HG02973 (cell line): ENCODE results near the gene MAP3K14.

Source experiments
- ATAC-seq: cut with Tn5 transposase; IDR thresholded peaks from one replicate; pipeline ENCODE4 v1.9.1; 2021; ENCODE audit warnings: moderate library complexity; ENCODE audit not compliant: unreplicated experiment

Gene MAP3K14

GRCh38 chr17:45225051-45225700, 91.6 kb downstream of the MAP3K14 start:
- no peak for ATAC-seq

DNA sequence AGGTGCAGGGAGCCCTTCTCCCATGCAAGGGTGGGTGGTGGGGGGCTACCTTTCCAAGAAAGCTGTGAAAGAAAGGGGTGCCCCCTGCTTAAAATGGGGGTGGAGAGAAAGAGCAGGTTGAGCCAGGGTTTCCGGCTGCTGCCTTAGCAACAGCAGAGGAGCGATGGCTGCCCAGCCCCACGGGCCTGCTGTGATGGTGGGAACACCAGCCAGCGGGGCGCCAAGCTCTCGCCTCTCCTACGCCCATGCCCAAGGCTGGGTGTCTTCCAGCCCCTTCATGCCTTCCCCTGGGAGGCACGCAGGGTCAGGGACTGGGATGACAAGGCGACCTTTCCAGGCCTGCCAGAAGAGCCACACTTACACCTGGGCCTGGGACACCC, 92.2 kb downstream of the MAP3K14 start:
- no peak for ATAC-seq

GRCh38 chr17:45223539-45224528, 93.0 kb downstream of the MAP3K14 start:
- ATAC-seq, result no peak

GRCh38 chr17:45222996-45223538, 93.8 kb downstream of the MAP3K14 start:
- ATAC-seq, result no peak

- ATAC-seq, result no peak
Measured at GRCh38 chr17:45222289-45222995, 94.4 kb downstream of the MAP3K14 start.

DNA sequence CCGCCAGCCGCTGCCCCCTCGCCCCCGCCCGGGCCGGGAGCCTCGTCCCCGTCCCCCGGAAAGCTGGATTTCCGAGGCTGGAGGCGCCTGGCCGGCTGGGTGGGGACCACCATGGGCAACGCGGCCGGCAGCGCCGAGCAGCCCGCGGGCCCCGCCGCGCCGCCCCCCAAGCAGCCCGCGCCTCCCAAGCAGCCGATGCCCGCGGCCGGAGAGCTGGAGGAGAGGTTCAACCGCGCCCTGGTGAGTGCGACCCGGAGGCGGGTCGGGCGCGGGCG, 94.9 kb downstream of the MAP3K14 start:
- no peak for ATAC-seq

- ATAC-seq, result no peak
Measured at GRCh38 chr17:45221081-45222013, 95.5 kb downstream of the MAP3K14 start, which contains the start of gene FMNL1. TSS of gene FMNL1 (plus strand) at chr17:45221885. CDS start at chr17:45222125, 240 bp downstream.

DNA sequence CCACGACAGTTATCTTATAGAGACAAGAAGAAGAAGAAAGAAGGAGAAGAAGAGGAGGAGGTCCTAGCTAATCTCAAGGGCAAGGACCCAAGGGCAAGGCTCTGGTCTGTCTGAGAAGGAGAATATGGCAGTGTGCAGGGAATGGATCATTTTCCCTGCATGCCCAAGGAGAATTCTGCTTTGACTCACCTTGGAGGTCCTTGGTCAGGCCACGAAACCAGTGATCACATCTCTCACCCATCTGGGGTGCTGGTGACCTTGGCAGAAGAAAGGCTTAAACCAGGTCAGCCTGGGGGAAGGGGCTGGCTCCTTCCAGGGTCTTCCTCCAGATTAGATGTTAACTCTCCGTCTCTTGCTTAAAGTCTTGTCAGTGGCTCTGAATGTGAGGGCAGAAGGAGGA, 96.7 kb downstream of the MAP3K14 start:
- ATAC-seq, result no peak

DNA sequence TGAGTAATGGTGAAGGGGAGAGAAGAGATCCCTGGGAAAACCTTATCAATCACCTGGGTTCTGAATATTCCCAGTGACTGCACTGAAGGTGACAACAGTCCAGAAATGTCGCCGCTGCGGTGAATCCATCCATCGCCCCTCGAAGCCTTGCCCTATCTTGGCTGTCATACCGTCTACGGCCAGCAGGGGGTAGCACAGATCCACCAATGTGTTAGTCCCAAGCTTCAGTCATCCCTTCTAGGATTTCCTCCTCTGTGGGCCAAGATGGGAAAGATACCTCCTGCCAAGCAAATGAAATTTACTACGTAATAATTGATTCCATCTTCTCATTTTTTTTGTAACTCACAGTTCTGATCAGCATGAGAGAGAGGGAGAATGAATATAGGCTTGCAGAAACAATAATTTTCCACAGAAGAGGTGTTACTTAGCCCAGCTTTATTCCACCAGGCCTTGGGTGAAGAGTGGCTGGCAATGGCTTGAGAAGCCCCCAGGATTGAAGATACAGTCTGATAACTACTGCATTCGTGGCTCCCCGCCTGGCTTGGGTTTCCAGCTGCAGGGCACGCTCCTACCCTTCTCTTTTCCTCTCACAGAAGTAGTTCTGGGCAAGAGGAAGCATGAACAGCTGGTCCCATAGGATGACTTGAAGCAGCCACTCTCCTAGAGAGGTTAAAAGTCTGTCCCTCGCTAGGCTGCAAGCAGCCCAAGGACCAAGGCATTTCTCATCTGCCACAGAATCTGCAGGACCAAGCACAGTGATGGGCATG, 97.7 kb downstream of the MAP3K14 start:
- no peak for ATAC-seq
